NCI-H146 treated with DMSO at 0.1 percent for 48 hours (cell line): ENCODE results near the gene CROCC.
"Not testable (repeated sequence)": the region's sequence is repeated elsewhere in the genome, so short reads cannot be mapped to it uniquely, and the experiment has no call there.

Experiments
- DNase-seq: peaks from one replicate; lab custom pipeline; 2025; ENCODE audit not compliant: unreplicated experiment; lab: John Stamatoyannopoulos, UW

CROCC gene

DNA sequence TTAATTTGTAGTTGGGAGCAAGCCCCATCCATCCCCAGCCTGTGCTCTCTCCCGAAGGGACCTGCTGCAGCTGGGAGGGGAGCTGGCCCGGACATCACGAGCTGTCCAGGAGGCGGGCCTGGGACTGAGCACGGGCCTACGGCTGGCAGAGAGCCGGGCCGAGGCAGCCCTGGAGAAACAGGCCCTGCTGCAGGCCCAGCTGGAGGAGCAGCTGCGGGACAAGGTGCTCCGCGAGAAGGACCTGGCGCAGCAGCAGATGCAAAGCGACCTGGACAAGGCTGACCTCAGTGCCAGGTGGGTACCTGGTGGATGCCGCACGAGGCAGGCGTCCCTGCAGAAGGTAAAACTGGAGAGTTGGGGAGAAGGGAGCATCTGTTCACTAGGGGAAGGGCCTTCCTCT lies 14.8 kb downstream of the CROCC start:
- DNase-seq, result not testable (repeated sequence)

DNA sequence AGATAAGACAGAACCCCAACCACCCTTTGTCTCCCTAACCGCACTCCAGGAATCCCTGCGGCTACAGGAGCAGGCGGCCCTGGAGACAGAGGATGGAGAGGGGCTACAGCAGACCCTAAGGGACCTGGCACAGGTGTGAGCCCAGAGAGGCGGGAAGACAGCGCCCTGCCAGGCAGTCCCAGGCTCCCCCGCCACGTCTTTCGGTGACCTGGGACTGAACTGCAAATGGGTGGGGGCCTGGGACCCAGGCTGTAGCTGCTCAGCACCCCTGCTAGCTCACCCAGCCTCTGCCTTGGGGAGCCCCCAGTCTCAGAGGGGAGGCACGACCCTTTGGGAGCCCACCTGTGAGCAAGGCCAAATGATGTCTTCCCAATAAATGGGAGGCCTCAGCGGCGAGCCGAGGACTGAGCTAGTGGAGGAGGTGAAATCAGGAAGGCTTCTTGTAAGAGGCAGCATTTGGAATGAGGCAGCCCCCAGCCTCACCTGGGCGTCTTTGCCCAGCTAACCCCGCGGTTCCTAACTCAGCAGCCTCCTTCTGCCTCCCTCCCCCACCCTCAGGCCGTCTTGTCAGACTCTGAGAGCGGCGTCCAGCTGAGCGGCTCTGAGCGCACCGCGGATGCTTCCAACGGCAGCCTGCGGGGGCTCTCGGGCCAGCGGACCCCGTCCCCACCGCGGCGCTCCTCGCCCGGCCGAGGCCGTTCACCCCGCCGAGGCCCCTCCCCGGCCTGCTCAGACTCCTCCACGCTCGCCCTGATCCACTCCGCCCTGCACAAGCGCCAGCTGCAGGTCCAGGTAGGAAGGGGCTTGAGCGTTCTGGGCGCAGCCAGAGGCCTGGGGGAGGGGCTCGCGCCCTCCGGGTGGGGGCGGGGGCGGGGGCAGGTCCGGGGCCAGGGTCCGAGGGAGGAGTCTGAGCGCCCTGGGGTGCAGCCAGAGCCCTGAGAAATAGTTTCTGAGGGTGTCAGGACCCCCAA lies 16.9 kb downstream of the CROCC start:
- DNase-seq, result no peak

DNA sequence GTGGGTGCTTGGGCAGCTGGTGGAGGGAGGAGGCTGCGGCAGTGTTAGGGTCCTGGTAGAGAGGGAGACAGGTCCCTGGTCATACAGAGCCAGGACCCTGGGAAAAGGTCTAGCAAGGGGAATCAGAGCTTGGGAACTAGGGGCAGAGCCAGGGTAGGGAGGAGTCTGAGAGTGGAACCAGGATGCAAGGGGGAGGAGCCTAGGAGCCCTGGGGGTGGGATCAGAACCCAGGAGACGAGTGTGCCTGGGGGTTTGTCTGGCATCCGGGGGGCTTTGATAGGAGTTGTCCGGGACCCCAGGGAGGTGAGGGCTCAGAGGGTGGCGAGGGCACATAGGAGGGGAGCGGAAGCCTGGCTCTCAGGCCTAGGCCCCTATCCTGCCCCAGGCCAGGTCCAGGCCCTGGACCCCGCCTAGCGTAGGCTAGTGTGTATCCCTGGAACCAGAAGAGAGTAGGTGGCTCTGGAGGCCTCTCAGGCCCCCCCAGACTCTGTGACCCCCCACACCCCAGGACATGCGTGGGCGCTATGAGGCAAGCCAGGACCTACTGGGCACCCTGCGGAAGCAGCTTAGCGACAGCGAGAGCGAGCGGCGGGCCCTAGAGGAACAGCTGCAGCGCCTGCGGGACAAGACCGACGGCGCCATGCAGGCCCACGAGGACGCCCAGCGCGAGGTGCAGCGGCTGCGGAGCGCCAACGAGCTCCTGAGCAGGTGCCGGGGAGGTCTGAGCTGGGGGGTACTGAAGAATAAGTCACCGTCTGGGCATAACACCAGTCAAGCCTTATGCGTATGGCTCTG lies 17.9 kb downstream of the CROCC start:
- DNase-seq, result not testable (repeated sequence)

DNA sequence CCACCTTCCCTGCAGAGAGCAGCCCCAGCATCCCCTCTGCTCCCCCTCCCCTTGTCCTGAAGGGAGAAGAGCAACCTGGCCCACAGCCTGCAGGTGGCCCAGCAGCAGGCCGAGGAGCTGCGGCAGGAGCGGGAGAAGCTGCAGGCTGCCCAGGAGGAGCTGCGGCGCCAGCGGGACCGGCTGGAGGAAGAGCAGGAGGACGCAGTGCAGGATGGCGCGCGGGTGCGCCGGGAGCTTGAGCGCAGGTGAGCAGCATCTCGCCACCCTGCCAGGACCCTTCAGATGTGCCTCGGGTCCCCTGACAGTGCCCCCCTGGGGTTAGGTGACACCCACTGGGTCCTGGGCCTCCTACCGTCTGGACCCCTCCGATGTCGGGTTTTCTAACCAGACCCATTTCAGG lies 22.3 kb downstream of the CROCC start:
- DNase-seq, result no peak

DNA sequence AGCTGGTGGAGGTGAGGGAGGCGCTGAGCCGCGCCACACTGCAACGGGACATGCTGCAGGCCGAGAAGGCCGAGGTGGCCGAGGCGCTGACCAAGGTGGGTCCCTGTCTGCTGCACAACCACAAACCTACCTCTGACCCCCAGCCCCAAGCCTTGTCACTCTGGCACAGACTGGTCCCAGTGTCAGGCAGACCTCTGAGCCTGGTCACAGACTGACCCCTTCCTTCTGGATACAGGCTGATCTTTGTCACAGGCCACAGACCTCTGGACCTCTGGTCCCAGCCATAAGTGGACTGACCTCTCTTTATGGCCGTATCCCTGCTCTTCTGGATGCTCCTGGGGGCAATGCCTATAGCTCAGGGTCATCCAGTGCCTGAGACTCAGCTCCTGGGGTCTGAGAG lies 23.8 kb downstream of the CROCC start:
- DNase-seq, result not testable (repeated sequence)

DNA sequence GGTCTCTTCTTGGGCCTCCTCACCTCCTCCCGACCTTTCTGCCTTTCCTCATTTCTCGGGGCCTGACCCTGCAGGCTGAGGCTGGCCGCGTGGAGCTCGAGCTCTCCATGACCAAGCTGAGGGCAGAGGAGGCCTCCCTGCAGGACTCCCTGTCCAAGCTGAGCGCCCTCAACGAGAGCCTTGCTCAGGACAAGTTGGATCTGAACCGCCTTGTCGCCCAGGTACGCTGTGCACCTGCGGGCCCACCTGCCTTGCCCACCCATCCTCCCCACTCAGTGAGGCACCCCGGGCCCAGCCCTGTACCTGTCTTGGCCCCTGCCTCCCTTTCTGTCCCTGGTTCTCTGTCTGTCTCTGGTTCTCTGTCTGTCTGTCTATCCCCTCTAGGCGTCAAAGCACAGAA lies 24.5 kb downstream of the CROCC start:
- not testable (repeated sequence) for DNase-seq

DNA sequence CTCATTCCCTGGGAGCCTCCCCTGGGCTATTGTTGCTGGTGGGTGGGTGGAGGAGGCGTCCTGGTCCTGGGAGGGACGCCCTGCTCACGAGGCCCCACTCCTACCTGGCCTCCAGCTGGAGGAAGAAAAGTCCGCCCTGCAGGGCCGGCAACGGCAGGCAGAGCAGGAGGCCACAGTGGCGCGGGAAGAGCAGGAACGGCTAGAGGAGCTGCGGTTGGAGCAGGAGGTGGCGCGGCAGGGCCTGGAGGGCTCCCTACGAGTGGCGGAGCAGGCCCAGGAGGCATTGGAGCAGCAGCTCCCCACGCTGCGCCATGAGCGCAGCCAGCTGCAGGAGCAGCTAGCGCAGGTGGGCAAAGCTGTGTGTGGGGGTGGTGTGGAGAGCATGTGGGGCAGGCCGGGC lies 24.9 kb downstream of the CROCC start:
- DNase-seq, result no peak

DNA sequence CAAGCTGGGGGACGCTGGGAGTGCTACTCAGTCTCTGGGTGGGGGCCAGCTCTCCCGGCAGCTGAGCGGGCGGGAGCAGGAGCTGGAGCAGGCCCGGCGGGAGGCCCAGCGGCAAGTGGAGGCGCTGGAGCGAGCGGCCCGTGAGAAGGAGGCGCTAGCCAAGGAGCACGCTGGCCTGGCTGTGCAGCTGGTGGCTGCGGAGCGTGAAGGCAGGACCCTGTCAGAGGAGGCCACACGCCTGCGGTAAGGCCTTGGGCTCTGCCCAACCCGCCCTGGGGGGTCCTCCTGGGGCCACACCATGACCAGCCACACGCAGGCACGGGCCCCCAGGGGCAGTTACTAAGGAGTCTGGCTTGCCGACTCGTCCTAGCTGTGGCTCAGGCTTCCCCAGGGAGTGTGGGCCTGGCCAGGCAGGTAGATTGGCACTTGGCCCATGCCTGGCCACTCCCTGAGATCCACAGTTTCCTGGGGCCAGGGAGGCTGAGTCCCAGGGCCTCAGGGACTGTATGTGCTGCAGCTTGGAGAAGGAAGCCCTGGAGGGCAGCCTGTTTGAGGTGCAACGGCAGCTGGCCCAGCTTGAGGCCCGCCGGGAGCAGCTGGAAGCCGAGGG lies 26.7 kb downstream of the CROCC start:
- not testable (repeated sequence) for DNase-seq

DNA sequence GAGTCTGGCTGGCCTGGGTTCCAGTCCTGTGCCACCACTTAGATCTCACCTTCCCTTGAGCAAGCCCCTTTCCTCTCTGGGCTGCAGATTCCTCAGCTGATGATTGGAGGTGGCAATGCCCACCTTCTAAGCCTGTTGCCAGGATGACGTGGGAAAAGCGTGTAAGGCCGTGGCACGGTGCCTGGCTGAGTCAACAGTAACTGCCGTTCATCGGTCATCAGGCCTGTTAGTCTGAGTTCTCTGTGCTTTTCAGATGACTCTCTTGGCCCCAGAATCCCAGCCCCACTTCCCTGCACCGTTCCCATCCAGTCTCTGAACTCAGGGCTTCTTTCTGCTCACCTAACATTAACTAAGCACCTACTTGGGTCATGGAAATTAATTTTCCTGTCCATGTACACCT lies 27.3 kb downstream of the CROCC start:
- not testable (repeated sequence) for DNase-seq

DNA sequence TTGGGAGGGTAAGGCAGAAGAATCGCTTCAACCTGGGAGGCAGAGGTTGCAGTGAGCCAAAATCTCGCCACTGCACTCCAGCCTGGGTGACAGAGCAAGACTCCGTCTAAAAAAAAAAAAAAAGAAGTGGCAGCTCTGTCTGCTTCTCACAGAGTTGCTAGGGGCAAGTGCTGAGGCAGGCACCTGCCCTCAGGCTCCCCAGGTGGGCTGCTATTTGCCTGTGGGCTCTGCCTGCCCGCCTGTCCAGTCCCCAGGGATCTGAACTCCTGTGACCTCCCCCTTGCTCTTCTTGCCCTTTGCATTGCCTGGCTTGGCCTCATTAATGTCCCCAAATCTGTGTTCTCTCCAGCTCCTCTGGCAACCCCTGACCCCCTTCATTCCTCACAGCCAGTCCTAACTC lies 30.6 kb downstream of the CROCC start:
- DNase-seq, result not testable (repeated sequence)

DNA sequence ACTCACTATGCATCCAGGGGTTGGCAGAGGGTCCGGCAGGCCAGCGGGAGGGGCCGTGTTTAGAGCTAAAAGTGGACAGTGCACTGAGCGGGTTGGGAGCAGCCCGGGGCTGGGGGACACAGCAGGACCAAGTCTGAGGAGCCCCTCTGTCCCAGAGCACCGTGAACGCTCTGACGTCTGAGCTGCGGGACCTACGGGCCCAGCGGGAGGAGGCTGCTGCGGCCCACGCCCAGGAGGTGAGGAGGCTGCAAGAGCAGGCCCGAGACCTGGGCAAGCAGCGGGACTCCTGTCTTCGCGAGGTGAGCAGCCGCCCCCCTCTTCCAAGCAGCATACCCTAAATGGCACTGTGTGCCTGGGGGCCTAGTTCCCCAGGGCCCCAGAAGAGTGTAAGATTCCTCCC lies 32.8 kb downstream of the CROCC start:
- DNase-seq, result no peak

DNA sequence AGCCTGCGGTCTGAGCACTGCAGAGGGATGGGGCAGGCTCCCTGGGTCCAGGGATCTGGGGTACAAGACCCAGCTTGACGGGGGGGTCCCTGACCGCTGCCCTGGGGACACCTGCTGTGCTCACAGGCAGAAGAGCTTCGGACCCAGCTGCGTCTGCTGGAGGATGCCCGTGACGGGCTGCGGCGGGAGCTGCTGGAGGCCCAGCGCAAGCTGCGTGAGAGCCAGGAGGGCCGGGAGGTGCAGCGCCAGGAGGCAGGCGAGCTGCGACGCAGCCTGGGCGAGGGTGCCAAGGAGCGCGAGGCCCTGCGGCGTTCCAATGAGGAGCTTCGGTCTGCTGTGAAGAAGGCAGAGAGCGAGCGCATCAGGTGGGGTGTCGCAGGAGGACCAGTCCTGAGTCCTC lies 33.5 kb downstream of the CROCC start:
- no peak for DNase-seq

DNA sequence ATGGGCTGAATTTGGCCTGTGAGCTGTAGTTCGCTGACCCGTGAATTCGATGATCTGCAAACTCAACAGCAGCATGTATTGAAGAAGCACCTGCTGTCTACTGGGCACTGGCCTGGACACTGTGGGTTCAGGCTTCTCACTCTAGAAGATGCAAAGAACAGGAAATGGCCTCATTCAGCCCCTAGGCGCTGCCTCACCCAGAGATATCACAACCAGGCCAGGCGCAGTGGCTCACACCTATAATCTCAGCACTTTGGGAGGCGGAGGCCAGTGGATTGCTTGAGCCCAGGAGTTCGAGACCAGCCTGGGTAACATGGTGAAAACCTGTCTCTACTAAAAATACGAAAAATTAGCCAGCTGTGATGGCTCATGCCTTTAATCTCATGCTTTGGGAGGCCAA lies 35.0 kb downstream of the CROCC start:
- DNase-seq, result no peak

DNA sequence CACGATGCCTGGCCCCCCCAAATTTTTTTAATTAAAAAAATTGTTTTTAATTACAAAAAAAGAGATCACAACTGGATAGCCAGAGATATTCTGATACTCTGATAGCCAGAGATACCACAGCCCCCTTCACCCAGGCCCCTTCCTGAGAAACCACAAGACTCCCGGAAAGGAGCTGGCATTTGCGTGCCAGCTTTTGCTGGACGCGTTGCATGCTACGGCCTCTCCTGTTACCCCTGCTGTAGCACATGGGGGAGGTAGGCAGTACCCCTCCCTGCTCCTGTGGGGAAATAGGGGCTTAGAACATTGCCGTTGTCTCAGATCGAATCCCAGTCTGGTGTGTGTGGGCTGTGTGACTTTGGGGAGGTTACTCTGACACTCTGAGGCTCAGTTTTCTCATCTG lies 36.0 kb downstream of the CROCC start:
- no peak for DNase-seq

DNA sequence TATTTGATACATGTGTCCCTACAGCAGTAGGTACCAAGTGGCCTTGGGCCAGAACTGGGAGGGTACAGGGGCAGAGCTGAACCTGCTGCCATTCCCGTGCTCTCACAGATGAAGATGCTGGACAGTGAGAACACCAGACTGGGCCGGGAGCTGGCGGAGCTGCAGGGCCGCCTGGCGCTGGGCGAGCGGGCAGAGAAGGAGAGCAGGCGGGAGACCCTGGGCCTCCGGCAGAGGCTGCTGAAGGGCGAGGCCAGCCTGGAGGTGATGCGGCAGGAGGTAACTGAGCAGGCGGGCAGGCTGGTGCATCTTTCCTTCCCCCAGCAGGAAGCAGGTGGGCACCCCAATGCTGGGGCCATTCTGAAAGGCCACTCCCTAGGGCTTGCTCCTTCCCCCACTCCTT lies 36.7 kb downstream of the CROCC start:
- DNase-seq, result no peak

DNA sequence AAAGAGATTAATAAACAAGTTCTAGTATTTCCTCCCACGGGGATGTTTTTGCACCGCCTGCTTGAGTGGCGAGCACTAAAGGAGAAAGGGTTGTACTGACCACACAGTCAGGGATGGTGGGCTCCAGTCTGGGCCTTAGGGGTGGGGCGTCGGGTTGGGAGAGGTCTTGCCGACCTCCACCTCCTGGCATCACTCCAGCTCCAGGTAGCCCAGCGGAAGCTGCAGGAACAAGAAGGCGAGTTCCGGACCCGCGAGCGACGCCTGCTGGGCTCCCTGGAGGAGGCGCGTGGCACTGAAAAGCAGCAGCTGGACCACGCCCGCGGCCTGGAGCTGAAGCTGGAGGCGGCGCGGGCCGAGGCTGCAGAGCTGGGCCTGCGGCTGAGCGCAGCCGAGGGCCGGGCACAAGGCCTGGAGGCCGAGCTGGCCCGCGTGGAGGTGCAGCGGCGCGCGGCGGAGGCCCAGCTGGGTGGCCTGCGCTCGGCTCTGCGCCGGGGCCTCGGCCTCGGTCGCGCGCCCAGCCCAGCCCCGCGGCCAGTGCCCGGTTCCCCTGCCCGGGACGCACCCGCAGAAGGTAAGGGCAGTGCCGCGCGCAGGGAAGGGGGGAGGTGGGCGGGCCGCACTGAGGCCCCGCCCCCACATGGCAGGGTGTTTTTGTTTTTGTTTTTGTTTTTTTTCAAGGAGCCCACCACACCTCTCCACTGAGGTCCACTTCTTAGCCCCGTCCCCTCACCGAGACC lies 39.0 kb downstream of the CROCC start:
- DNase-seq, result peak; percentile 67

DNA sequence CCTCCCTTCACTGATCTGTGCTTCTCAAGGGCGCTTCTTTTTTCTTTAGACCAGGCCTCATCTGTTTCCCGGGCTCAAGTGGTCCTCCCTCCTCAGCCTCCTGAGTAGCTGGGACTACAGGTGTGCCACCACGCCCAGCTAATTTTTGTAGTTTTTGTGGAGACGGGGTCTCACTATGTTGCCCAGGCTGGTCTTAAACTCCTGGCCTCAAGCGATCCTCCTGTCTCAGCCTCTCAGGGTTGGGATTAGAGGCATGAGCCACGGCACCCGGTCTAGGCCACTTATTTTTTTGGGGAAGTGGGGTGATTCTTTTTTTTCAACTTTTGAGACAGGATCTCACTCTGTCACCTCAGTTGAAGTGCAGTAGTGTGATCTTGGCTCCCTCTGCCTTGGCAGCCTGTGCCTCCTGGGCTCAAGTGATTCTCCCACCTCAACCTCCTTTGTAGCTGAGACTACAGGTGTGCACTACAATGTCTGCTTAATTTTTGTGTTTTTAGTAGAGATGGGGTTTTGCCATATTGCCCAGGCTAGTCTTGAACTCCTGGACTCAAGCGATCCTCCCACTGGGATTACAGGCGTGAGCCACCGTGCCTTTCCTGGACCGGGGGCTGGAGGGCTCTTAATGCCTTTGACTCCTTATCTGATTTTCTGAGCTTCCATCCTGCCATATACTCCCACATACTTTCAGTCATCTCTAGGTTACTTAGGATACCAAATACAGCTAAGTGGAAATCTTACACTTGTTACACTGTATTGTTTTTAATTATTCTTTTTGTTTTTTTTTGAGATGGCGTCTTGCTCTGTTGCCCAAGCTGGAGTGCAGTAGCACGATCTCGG lies 39.8 kb downstream of the CROCC start:
- DNase-seq, result no peak

DNA sequence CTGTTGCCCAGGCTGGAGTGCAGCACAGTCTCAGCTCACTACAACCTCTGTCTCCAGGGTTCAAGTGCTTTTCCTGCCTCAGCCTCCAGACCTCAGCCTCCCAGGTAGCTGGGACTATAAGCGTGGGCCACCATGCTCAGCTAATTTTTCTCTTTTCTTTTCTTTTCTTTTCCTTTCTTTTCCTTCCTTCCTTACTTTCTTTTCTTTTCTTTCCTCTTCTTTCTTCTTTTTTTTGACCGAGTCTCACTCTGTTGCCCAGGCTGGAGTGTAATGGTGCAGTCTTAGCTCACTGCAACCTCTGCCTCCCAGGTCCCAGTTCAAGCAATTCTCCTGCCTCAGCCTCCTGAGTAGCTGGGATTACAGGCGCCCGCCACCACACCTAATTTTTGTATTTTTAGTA lies 42.4 kb downstream of the CROCC start:
- not testable (repeated sequence) for DNase-seq

DNA sequence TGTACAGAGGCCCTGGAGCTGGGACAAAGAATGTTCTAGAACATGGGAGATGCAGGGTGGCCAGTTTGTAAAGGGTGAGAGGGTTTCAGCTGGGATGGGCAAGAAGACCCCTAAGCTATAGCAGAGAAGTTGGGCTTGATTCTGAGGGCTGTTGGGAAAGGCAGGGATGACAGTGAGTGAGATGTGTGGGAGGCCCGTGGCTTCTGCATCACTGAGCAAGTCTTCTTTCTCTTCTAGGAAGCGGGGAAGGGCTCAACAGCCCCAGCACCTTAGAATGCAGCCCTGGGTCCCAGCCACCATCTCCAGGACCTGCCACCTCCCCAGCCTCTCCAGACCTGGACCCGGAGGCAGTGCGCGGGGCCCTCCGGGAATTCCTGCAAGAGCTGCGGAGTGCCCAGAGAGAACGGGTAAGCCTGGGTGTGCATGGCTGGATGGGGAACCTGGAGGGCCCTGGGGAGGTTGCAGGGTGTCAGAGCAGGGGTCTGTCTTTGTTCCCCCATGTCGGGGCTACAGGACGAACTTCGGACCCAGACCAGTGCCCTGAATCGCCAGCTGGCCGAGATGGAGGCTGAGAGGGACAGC lies 43.8 kb downstream of the CROCC start:
- no peak for DNase-seq

DNA sequence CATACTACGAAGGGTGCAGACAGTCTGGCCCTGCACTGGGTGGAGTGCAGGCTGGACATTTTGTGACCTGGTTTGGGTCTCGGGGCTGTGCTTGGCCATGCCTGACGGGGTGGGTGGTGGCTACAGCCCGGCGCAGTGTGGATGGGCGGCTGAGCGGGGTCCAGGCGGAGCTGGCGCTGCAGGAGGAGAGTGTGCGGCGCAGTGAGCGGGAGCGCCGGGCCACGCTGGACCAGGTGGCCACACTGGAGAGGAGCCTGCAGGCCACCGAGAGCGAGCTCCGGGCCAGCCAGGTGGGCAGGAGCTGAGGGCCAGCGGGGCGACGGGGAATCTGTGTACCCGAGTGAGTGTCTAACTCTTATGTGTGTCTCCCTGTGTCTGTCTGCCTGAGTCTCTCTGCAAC lies 44.6 kb downstream of the CROCC start:
- DNase-seq, result no peak
